ENCODE data around the gene UBE2L6.
"Not testable (repeated sequence)": the region's sequence is repeated elsewhere in the genome, so short reads cannot be mapped to it uniquely, and the experiment has no call there.

Gene UBE2L6

GRCh38 chr11:57566005-57566904 lies 1.2 kb downstream of the UBE2L6 start:
- DNase-seq: no peak

- DNase-seq: no peak
Observed at GRCh38 chr11:57562596-57562995, 4.9 kb downstream of the UBE2L6 start.

GRCh38 chr11:57560146-57560545 lies 7.3 kb downstream of the UBE2L6 start:
- DNase-seq: no peak

GRCh38 chr11:57556041-57556440 lies 11.4 kb downstream of the UBE2L6 start:
- no peak for DNase-seq

- no peak for DNase-seq
Observed at GRCh38 chr11:57555393-57555792, 12.1 kb downstream of the UBE2L6 start.

GRCh38 chr11:57552479-57552878 lies 15.0 kb downstream of the UBE2L6 start:
- no peak for DNase-seq

GRCh38 chr11:57551941-57552340 lies 15.5 kb downstream of the UBE2L6 start:
- DNase-seq: no peak

GRCh38 chr11:57549983-57550382 lies 17.5 kb downstream of the UBE2L6 start:
- no peak for DNase-seq

- no peak for DNase-seq
Observed at GRCh38 chr11:57547854-57548377, 19.6 kb downstream of the UBE2L6 start.

- DNase-seq: peak; percentile 24
Observed at GRCh38 chr11:57546869-57547475, 20.5 kb downstream of the UBE2L6 start.

GRCh38 chr11:57546451-57546850 lies 21.0 kb downstream of the UBE2L6 start:
- DNase-seq: no peak

- no peak for DNase-seq
Observed at GRCh38 chr11:57545883-57546282, 21.6 kb downstream of the UBE2L6 start.

GRCh38 chr11:57544566-57544965 lies 22.9 kb downstream of the UBE2L6 start:
- DNase-seq: no peak

GRCh38 chr11:57543593-57543992 lies 23.9 kb downstream of the UBE2L6 start:
- no peak for DNase-seq

- no peak for DNase-seq
Observed at GRCh38 chr11:57542582-57542981, 24.9 kb downstream of the UBE2L6 start.

GRCh38 chr11:57541169-57541568 lies 26.3 kb downstream of the UBE2L6 start:
- DNase-seq: no peak

GRCh38 chr11:57539342-57539741 lies 28.1 kb downstream of the UBE2L6 start:
- no peak for DNase-seq

GRCh38 chr11:57536947-57537619 lies 30.4 kb downstream of the UBE2L6 start, which contains the start of gene SMTNL1:
SMTNL1 (plus strand) TSS chr11:57537595; CDS start chr11:57542643, 5,048 bp downstream.
- DNase-seq: no peak

- DNase-seq: not testable (repeated sequence)
Observed at GRCh38 chr11:57534449-57534848, 33.0 kb downstream of the UBE2L6 start.

- peak; percentile 97 for DNase-seq
Observed at GRCh38 chr11:57530596-57531507, 36.6 kb downstream of the UBE2L6 start, which contains the start of gene TIMM10. TIMM10 (minus strand) TSS chr11:57530754; CDS start chr11:57530189, 565 bp downstream.

- no peak for DNase-seq
Observed at GRCh38 chr11:57530215-57530595, 37.3 kb downstream of the UBE2L6 start.

- no peak for DNase-seq
Observed at GRCh38 chr11:57529012-57529411, 38.5 kb downstream of the UBE2L6 start.
